K562 (cell line): Measurements from ENCODE around the gene PGS1. TPM values are rescaled to one million over a fixed set of nuclear protein-coding genes. Genes with fewer than 3 reads are reported as not detected.

Source experiments
- CHD1 ChIP-seq: fragments of 200-600 bp; sonication (generic); IDR thresholded peaks from one replicate; pipeline ENCODE4 v1.6.1; 2012; ENCODE audit warnings: mild to moderate bottlenecking, moderate library complexity, low read length, inconsistent platforms
- ETV6 ChIP-seq, 3 experiments: fragments of 150-350 bp in 1 of 3; sonication (generic) in 1 of 3; formaldehyde crosslinking in 1 of 3; IDR thresholded peaks; 2 replicates each; pipeline versions ENCODE4 v1.6.1 to v1.8.0; 2014 to 2022; ENCODE audit warnings: borderline replicate concordance in 2 of 3, low read depth in 2 of 3, antibody characterized with exemption in 1 of 3, low read length in 1 of 3, mild to moderate bottlenecking in 1 of 3, missing genetic modification reagents in 1 of 3
- FOXA3 ChIP-seq, 2 experiments: fragments of 450-650 bp in 1 of 2; sonication (generic) in 1 of 2; formaldehyde crosslinking; IDR thresholded peaks in 1 of 2; conservative IDR thresholded peaks in 1 of 2; 2 replicates each; pipeline versions ENCODE4 v1.4.0 to v1.8.0; 2020 to 2022; ENCODE audit warnings: mild to moderate bottlenecking in 2 of 2, missing genetic modification reagents in 1 of 2
- KAT7 ChIP-seq: sonication (generic); formaldehyde crosslinking; IDR thresholded peaks from 2 replicates; pipeline ENCODE4 v1.8.0; 2022; ENCODE audit warnings: missing genetic modification reagents, mild to moderate bottlenecking, borderline replicate concordance
- MBD2 ChIP-seq: sonication (generic); IDR thresholded peaks from 2 replicates; pipeline ENCODE4 v1.6.1; 2016; ENCODE audit warnings: low read depth, borderline replicate concordance
- POLR2A ChIP-seq: fragments of 450-650 bp; conservative IDR thresholded peaks from 2 replicates; pipeline ENCODE4 v1.6.1; 2016
- RBM15 ChIP-seq: fragments of 200-400 bp; formaldehyde crosslinking; IDR thresholded peaks from 2 replicates; pipeline ENCODE4 v1.6.1; 2018; ENCODE audit warnings: mild to moderate bottlenecking, low read length, moderate library complexity; ENCODE audit not compliant: insufficient read depth
- polyA plus RNA-seq, 8 experiments: library from polyadenylated mRNA; depleted of rRNA in 4 of 8; stranded (reverse) in 5 of 8; unstranded in 3 of 8; fragments of >200 nt; fragmentation: Nextera tagmentation in 2 of 8; fragmentation: Illumina TruSeq in 1 of 8; extraction: Ambion mirVana in 2 of 8; extraction: Trizol in 1 of 8; gene quantifications; 2 replicates each; pipeline versions ENCODE4 v1.2.1 to v1.2.3, GENCODE V29; 2011 to 2014; ENCODE audit warnings: inconsistent platforms in 1 of 8, missing spikeins in 1 of 8
- total RNA-seq, 7 experiments: library from RNA; depleted of rRNA in 6 of 7; stranded (reverse); fragments of >200 nt in 6 of 7; fragmentation: Illumina TruSeq in 2 of 7; extraction: Trizol in 2 of 7; gene quantifications; 2 replicates each; pipeline versions ENCODE4 v1.2.1 to v1.2.3, GENCODE V29; 2011 to 2021; ENCODE audit warnings: low replicate concordance in 1 of 7
- TF ChIP-seq, protein P1 (sequence below): fragments of 250-450 bp; sonication (Bioruptor Pico); IDR thresholded peaks from 2 replicates; pipeline ENCODE4 v1.4.0; 2020; ENCODE audit warnings: mild to moderate bottlenecking, moderate library complexity
- TF ChIP-seq, protein P2 (sequence below): fragments of 250-450 bp; sonication (Bioruptor Pico); IDR thresholded peaks from 2 replicates; pipeline ENCODE4 v1.9.0; 2021; ENCODE audit warnings: mild to moderate bottlenecking
- TF ChIP-seq, protein P3 (sequence below): fragments of 200-800 bp; sonication (Bioruptor generic); IDR thresholded peaks from 2 replicates; pipeline ENCODE4 v1.6.1; 2017; ENCODE audit warnings: missing genetic modification characterization, missing compliant biosample characterization
- TF ChIP-seq, protein P4 (sequence below): sonication (generic); formaldehyde crosslinking; IDR thresholded peaks from 2 replicates; pipeline ENCODE4 v1.4.0; 2020; ENCODE audit warnings: mild to moderate bottlenecking, missing genetic modification reagents

PGS1 gene
- total and polyA plus RNA-seq, 9 of the 15 experiments (the other 6 are each of a cell fraction or from before 2014, with no cell fraction given), result 1.3 to 39.4 (median 22.3) TPM

DNA sequence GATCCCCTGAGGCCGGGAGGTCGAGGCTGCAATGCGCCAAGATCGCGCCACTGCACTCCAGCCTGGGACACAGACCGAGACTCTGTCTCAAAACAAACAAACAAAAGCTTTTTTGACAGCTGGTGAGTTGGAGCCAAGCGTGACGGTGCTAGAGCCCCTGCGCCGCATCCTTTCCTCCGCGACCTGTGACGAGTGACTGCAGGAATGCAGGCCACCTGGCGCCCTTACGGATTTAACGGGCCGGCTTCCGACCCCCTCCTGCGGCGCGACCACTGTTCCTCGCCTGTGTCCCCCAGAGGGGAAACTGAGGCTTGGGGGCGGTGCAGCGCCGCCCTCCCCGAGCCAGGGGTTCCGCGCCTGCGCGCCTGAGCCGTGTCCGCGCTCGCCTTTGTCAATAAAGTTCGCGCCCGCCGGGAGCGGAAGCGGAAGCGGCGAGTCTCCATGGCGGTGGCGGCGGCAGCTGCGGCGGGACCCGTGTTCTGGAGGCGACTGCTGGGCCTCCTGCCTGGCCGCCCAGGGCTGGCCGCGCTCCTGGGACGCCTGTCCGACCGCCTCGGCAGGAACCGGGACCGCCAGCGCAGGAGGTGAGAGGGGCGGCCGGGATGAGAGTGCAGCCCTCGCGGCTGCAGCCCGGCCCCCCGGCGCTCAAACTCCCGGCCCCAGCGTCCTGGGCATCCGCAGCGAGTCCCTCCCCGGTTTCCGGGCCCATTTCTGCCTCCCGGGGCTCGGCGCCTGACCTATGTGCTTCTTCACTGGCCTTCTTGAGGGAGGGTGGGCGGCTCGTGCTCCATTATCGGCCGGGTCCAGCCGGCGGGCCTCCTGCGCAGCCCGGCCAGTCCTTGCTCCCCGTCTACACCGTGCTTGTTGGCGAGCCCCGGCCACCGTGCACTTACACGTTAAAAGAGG is at the start of gene PGS1 (continued):
- TF ChIP-seq, protein P1, sequence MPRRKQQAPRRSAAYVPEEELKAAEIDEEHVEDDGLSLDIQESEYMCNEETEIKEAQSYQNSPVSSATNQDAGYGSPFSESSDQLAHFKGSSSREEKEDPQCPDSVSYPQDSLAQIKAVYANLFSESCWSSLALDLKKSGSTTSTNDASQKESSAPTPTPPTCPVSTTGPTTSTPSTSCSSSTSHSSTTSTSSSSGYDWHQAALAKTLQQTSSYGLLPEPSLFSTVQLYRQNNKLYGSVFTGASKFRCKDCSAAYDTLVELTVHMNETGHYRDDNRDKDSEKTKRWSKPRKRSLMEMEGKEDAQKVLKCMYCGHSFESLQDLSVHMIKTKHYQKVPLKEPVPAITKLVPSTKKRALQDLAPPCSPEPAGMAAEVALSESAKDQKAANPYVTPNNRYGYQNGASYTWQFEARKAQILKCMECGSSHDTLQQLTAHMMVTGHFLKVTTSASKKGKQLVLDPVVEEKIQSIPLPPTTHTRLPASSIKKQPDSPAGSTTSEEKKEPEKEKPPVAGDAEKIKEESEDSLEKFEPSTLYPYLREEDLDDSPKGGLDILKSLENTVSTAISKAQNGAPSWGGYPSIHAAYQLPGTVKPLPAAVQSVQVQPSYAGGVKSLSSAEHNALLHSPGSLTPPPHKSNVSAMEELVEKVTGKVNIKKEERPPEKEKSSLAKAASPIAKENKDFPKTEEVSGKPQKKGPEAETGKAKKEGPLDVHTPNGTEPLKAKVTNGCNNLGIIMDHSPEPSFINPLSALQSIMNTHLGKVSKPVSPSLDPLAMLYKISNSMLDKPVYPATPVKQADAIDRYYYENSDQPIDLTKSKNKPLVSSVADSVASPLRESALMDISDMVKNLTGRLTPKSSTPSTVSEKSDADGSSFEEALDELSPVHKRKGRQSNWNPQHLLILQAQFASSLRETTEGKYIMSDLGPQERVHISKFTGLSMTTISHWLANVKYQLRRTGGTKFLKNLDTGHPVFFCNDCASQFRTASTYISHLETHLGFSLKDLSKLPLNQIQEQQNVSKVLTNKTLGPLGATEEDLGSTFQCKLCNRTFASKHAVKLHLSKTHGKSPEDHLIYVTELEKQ (CRISPR knock-in tag), result no peak
- TF ChIP-seq FOXA3 (CRISPR knock-in tag; conservative IDR thresholded peaks at IDR 0.05 in 1 of 2, IDR thresholded peaks at IDR 0.05 in 1 of 2), result peak in 1 of 2 experiments; percentile 36; a peak in 2 of 4 replicates
- TF ChIP-seq CHD1, result peak; percentile 45
- TF ChIP-seq POLR2A, result peak; percentile 84
- no peak for TF ChIP-seq RBM15
- TF ChIP-seq, protein P2, sequence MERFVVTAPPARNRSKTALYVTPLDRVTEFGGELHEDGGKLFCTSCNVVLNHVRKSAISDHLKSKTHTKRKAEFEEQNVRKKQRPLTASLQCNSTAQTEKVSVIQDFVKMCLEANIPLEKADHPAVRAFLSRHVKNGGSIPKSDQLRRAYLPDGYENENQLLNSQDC (CRISPR knock-in tag), result peak; percentile 95; the same call in 1 of the 2 replicates
- TF ChIP-seq, protein P3, sequence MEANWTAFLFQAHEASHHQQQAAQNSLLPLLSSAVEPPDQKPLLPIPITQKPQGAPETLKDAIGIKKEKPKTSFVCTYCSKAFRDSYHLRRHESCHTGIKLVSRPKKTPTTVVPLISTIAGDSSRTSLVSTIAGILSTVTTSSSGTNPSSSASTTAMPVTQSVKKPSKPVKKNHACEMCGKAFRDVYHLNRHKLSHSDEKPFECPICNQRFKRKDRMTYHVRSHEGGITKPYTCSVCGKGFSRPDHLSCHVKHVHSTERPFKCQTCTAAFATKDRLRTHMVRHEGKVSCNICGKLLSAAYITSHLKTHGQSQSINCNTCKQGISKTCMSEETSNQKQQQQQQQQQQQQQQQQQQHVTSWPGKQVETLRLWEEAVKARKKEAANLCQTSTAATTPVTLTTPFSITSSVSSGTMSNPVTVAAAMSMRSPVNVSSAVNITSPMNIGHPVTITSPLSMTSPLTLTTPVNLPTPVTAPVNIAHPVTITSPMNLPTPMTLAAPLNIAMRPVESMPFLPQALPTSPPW, result peak; percentile 73
- TF ChIP-seq ETV6 (IDR thresholded peaks at IDR 0.05; ENCODE audit: borderline replicate concordance in 1 of 2, low read depth in 2 of 2, low read length in 1 of 2), result peak in 1 of 2 experiments; percentile 68; a peak in 2 of 4 replicates
- TF ChIP-seq ETV6 (CRISPR knock-in tag; IDR thresholded peaks at IDR 0.05; ENCODE audit: borderline replicate concordance), result no peak
- peak; percentile 92; the same call in 1 of the 2 replicates for TF ChIP-seq KAT7 (CRISPR knock-in tag)
- TF ChIP-seq, protein P4, sequence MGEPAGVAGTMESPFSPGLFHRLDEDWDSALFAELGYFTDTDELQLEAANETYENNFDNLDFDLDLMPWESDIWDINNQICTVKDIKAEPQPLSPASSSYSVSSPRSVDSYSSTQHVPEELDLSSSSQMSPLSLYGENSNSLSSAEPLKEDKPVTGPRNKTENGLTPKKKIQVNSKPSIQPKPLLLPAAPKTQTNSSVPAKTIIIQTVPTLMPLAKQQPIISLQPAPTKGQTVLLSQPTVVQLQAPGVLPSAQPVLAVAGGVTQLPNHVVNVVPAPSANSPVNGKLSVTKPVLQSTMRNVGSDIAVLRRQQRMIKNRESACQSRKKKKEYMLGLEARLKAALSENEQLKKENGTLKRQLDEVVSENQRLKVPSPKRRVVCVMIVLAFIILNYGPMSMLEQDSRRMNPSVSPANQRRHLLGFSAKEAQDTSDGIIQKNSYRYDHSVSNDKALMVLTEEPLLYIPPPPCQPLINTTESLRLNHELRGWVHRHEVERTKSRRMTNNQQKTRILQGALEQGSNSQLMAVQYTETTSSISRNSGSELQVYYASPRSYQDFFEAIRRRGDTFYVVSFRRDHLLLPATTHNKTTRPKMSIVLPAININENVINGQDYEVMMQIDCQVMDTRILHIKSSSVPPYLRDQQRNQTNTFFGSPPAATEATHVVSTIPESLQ (CRISPR knock-in tag), result 0 out of 2 replicates have a peak, but pooled peaks have one; percentile 89
- TF ChIP-seq MBD2, result 0 out of 2 replicates have a peak, but pooled peaks have one; percentile 49
